ELR (cell line): ENCODE results near the gene CATSPER3.

Experiments
- DNase-seq: peaks from one replicate; pipeline ENCODE4 v3.0.0-alpha.2; 2015; ENCODE audit warnings: low read depth

The CATSPER3 gene

DNA sequence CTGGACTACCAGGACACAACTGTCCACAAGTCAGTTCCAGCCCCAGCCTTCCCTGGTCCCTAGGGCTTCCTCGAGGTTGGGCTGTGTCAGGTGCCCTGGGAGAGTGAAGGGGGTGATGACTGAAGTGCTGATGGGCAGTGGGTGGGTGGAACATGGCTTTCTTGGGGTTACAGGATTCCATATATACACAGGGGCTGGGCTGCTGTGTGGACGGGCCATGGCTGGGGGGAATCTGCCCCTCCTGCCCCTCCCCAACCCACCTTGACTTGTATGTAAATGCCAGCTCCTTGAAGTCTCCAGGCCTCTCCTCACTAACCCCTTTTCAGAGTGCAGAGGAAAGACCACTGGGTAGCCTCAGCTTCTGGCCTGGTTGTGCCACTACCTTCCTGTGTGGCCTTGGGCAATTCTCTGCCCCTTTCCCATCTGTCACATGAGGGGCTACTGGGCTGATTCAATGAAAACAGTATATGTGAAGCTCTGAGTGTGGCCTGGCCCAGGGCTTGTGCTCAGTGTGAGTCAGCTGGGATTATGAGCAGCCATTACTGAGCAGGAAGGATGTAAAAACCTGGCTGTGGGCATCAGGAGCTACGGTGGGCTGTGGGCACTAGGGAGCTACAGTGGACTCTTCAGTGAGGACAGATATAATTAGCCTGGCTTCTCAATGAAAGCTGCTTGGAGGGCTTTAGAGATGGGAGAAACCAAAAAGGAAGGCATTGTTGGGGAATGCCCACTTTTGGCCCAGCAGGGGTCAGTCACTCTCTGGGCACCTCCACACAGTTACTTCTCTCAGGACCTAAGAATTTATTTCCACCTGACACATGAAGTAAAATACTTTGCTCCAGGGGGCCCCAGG, 43.0 kb downstream of the CATSPER3 start:
- peak; percentile 34 for DNase-seq

DNA sequence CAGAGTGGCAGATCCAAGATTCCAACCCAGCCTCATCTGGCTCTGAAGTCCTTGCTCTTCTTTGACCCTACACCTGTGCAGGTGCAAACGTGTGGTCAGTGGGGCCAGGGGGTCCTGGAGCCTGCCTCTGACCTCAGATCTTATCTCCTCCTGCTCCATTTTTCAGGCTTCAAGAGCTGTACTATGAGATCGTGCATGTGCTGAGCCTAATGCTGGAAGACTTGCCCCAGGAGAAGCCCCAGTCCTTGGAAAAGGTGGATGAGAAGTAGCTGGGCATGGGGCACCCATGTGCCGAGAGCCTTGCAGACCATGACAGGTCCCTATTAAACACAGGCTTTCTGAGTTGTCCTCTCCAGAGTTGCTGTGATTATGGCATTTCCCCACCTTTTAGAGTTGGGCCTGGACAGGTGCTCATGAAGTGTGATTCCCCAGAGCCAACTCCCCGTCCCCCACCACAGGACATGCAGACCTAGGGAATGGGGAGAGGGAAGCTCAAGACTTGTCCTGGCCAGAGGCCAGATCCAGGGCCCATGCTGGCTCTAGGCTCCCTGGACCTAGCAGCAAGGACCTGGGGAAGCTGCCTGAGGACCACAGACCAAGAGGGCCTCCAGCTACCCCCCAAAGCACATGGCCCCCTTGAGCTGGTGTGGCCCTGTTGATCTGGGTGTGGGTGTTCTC, 43.8 kb downstream of the CATSPER3 start:
- DNase-seq = no peak

DNA sequence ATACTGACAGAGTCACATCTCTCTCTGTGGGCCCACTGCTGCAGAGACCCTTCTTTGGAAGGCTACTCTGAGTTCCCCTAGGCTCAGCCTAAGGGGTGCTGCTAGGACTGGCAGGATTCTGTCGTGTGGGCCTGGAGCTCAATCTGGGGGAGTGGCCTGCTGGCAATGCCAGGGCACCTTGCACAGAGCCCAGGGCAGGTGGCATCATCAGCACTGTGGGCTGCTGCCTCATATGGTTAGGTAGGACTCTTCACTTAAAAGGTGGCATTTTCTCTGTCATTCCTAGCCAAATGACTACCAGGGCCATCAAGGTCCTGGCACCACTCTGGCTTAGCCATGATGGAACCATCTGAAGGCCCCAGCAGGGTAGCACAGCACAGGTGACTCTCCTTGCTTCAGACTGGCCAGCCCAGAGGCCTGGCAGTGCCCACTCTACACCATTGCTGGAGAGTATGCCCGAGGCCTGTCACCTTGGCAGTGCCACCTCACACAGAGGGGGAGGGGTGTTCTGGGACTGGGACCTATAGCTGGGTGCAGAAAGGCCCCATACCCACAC, 44.4 kb downstream of the CATSPER3 start:
- no peak for DNase-seq

DNA sequence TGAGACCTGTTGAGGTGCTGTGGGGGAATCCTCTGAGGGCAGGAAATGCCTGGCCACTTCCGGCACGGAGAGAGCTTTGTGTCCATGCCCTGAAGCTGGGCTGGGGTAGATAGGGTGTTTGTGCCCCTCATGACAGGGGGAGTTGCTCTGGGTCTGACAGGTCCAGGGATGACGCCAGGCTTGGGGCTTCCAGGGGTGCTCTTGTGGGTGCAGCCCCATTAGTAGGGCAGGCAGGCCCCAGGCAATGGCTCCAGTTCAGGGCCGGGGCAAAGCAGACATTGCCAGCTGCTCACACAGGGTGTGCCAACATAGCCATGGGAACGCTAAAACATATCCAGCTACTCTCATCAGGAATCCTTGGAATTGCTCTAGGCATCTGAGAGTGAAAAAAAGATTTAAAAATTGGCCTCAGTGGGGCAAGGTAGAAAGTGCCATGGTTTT, 45.3 kb downstream of the CATSPER3 start:
- DNase-seq = no peak

- DNase-seq = no peak
These were observed 45.7 kb downstream of the CATSPER3 start for GRCh38 chr5:135013445-135013844.

GRCh38 chr5:135013947-135014570, 46.4 kb downstream of the CATSPER3 start:
- DNase-seq = no peak

GRCh38 chr5:135015942-135016341, 48.2 kb downstream of the CATSPER3 start:
- DNase-seq = no peak

DNA sequence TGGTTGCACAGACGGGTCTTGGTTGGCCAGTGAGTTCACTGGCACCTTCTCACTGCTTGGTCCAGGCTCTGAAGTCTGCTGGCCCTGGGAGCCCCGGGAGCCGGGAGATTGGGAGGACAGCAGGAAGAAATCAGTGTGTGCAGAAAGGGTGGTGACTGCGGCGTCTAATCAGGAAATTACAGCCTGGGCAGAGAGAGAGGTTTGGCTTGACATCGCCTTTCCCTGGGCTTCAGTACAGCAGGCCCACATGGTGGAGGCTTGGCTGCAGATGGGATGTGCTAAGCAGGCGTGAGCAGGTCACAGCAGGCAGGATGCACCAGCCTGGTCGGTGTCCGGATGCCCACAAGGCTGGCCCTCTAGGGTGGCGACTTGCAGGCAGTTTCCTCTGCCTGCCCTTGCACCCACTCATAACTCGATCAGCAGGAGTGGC, 49.2 kb downstream of the CATSPER3 start:
- no peak for DNase-seq

GRCh38 chr5:135018457-135018856, 50.8 kb downstream of the CATSPER3 start:
- DNase-seq = no peak

- no peak for DNase-seq
These were observed 51.6 kb downstream of the CATSPER3 start for GRCh38 chr5:135019314-135019713.

GRCh38 chr5:135020111-135020895, 52.6 kb downstream of the CATSPER3 start:
- DNase-seq = no peak

GRCh38 chr5:135024956-135025729, 57.4 kb downstream of the CATSPER3 start:
- DNase-seq = peak; percentile 44

DNA sequence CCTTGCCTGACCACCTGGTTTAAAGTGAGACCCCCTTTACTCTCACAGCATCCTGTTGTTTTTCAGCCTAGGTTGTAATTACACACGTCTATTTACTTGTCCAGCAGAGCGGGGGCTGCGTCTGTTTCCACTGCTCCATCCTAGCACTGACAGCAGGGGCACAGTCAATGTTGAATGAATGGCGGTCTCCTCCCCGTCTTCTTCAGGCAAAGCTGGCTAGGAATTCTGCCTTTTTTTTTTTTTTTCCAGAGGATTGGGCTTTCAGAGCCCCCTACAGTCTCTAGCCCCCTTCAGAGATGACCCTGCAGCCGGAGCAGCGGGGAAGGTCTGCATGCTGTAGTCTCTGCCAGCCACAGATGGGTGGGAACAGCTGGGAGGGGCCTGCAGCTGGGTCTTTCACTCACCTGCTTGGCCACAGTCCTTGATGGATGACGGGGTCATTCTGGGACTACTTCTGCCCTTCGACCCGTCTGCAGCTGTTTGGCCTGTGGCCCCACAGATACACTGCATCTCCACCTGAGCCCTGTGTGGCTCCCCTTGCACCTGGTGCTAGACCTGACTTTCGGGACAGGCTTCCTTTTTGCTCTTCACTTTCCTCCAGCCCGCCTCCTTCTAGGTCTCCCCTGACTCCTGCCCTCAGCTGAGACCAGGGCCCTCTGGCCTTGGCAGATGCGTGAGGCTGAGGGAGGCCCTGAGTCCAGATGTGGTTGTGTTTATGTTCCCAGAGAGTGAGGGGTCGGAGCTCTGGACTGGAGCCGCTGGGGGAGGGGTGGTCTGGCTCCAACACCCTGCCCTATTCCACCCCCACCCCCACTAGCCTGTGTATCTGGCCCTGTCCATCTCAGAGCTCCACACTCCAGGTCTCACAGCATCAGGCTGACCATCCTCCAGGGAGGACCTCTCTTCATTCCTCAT, 58.3 kb downstream of the CATSPER3 start:
- no peak for DNase-seq

- no peak for DNase-seq
These were observed 59.0 kb downstream of the CATSPER3 start for GRCh38 chr5:135026645-135027265.

DNA sequence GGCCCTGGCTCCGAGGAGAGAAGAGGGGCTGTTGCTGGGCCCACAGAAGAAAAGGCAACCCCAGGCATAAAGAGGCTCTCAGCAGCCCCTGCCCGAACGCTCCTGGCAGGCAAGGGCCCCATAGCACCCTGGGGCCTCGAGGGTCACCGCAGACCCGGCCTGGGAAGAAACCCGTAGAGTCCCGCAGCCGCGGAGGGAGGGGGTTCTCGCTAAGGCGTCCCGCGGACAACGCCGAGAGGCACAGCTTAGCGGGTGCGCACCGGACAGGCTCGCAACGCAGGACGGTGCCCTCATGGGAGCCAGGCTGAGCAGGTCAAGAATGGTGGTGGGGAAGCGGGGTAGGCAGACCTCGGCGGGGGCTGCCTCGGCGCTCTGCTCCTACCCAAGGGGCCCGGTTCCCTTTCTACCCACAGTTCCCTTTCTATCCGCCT, 59.6 kb downstream of the CATSPER3 start:
- DNase-seq = no peak

GRCh38 chr5:135027697-135028615, 60.2 kb downstream of the CATSPER3 start:
- no peak for DNase-seq

DNA sequence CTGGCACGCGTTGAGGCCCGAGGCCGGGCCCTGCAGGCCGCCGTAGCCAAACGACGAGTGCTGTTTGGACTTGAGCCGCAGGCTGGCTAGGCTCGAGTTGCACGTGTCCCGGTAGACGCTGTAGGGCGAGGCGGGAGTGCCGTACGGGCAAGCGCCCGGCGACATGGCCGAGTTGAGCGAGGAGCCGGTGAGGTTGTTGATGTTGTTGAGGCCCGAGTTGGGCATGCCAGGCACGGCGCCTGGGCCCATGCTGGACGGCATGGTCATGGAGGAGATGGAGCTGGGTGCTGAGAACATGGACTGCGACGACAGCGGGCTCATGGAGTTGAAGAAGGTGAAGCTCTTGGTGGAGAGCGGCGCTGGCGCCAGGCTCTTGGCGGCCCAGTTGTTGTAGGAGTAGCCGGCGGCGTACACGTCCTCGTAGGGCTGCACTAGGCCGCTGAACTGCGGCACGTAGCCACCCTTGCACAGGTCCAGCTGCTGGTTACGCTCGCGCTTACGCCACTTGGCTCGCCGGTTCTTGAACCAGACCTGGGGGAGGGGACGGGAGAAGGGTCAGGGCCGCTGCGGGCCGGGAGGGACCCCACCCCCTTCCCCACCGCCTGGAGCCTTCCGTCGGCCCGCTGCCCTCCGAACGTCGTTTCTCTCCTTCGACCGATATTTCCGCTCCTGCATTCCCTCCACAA, 61.2 kb downstream of the CATSPER3 start:
- no peak for DNase-seq
